8988T (cell line): ENCODE results near the gene POU2F1.

Experiments used
- DNase-seq: peaks from one replicate; pipeline ENCODE4 v3.0.0; 2011

The POU2F1 gene

DNA sequence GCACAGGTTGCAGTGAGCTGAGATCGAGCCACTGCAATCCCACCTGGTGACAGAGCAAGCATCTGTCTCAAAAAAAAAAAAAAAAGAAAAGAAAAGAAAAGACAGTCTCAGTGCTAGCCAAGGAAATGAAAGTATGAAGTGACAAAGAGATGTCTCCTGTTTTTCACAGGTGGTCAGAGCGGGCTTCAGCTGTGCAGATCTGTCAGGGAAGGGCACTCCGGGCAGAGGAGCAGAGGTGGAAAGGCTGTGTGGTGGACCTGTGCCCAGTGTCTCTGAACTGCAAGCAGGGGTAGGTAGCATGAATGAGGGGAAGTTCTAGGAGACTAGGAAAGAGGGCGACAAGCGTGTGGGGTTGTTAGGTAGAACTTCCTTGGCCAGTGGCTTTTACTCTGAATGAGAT, 230.2 kb downstream of the POU2F1 start:
- DNase-seq: no peak

DNA sequence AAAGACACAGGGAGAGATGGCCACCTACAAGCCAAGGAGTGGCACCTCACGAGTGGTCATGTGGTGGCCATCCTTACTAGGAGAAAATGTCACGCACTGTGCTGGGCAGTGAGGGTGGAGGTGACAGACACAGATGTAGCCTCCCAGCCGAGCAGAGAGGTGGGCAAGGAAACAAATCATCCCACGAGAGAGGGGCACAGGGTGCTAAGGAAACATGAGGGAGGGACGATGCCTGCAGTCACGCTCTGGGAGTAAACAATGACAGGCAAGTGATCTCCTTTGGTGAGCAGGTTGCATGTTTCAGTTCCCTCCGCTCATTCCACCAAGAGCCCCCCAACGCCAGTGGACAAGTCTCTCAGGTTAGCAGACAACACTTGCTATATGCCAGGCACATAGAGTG, 231.8 kb downstream of the POU2F1 start:
- DNase-seq: no peak

DNA sequence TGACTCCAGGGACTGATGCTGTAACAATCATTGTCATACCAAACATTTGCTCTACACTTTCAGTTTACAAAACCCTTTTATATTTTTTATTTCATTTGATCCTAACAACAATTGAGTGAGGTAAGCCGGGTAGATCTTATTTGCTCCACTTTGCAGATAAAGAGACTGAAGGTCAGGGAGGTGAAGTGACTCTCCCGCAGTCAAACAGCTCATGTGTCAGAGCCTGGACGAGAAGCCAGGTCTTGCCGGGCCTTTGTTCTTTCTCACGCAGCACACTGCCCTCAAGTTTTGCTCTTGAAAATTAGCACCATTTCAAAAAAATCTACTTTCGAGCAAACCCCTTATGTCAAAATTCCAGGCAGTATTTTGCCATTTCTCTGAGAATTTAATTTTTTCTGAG, 232.4 kb downstream of the POU2F1 start:
- no peak for DNase-seq

DNA sequence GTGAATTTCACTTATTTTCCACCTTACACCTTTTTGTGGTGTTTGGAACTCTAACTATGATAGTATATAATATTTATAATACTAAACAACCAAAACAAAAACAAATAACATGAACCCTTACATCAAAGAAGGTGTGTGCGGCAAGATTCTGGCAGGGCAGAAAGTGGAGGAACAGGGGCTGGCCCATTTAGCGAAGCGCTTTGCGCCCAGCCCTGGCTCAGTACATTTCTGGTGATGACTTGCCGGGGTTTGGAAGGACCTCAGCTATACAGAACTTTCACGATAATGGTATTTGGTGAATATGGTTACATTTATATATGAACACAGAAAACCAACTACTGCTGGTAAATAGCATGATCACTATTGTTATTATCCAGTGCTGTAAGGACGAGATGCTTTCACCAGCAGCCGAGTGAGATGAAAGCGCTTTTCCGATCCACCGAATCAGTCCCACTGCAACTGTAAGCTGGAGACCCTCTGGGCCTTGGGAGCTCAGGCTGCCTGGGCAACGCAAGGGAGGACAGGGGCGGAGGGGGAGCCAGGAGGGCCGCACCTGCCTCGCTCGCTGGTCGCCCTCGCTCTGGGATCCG, 233.7 kb downstream of the POU2F1 start:
- no peak for DNase-seq

DNA sequence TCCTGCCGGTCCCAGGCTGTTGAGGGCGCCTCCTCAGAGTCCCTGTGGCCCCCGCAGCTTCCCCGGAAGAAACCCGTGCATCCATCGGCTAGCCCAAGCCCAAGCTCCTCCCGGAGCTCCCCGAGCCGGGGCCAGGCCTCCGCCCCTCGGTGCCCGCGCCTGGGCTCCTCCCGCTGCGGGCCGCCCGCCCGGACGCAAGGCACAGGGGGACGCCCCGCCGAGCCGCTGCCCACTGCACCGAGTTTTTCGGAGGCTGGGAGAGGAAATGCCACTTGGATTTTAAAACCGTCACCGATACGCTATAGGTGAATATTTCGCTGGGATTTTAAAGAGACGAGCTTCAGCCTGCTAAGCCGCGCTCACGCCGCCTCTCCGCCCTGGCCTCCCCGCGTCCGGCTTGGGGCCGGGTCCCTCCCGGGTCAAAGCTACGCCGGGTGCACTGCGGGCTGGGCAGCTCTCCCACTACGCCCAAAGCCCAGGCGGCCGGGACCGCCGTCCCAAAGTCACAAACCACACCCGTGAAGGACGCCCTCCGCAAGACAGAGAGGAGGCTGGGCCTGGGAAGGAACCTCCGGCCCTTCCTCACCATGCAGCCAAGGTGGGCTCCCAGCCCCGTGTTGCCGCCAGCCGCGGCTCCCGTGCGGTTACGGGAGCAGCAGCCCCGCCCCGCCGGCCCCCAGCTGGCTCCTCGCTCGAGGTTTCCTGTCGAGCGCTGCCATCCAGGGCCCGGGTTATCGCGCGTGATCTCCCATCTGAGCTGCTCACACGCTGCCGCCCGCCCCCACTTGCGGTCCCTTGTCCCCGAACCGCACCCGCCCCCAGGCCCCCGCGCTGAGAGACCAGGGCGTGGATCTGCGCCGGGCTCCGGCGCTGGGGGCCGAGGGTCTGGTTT, 234.5 kb downstream of the POU2F1 start:
- DNase-seq: peak; percentile 60

GRCh38 chr1:167455786-167456446, 235.2 kb downstream of the POU2F1 start:
- DNase-seq: no peak

GRCh38 chr1:167456524-167456923, 235.8 kb downstream of the POU2F1 start:
- DNase-seq: no peak

GRCh38 chr1:167456926-167457325, 236.2 kb downstream of the POU2F1 start:
- no peak for DNase-seq

- DNase-seq: no peak
Observed at GRCh38 chr1:167457936-167458584, 237.4 kb downstream of the POU2F1 start.

GRCh38 chr1:167460836-167461235, 240.2 kb downstream of the POU2F1 start:
- no peak for DNase-seq

DNA sequence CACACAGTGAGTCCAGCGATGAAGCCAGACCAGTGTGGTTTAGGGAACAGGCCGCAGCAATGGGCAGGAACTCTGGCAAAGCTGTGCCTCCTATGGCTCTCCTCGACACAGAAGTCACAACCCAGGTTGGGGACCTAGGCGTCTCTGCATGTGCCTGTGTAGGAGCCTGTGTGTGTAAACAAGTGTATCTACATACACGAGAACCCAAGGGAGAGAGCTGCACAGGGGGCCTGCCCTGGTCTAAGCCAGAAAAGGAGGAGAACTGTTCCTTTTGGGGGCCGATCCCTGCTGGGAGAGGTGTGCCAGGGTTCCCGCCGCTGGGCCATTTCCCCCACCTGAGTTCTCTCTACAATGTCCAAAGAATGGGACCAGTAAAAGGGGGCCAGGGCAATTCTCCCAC, 241.7 kb downstream of the POU2F1 start:
- DNase-seq: no peak

DNA sequence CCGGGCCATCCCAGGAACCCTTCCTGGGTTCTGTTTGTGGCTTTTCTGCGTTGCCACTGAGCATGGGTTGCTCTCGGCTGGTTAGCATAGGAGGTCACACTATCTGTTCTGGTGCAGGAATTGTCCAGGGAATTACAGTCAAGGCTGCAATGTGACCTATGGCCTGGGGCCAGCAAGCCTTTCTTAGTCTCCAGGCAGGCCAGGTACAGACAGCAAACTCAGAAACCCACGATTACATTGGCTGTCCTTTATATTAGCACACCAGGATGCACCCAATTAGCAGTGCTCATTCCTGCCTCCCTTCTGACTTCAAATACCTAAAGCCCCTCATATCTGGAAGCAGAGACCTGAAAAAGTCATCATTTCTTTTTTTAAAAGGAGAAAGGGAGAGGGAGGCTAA, 242.4 kb downstream of the POU2F1 start:
- DNase-seq: no peak

- no peak for DNase-seq
Observed at GRCh38 chr1:167463875-167464575, 243.3 kb downstream of the POU2F1 start.

GRCh38 chr1:167465018-167465417, 244.3 kb downstream of the POU2F1 start:
- DNase-seq: no peak

DNA sequence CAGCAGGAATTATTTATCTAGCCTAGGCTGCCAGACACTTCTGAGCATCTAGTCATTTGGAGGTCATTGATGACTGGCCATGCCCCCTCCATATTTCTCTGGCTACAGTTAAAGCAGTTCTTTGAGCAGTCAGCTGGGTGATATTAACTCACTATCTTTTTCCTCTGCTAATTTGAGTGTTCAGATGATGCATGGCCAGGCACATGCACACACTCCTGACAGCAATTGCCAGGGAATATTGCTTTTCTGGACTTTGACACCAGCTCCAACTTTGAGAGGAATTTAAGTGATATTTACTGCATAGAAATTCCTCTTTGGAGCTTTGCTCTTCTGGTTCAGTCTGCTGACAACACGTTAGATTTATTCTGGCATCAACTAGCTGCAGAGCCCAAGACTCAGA, 245.1 kb downstream of the POU2F1 start:
- DNase-seq: no peak

- DNase-seq: no peak
Observed at GRCh38 chr1:167467126-167467710, 246.5 kb downstream of the POU2F1 start.

DNA sequence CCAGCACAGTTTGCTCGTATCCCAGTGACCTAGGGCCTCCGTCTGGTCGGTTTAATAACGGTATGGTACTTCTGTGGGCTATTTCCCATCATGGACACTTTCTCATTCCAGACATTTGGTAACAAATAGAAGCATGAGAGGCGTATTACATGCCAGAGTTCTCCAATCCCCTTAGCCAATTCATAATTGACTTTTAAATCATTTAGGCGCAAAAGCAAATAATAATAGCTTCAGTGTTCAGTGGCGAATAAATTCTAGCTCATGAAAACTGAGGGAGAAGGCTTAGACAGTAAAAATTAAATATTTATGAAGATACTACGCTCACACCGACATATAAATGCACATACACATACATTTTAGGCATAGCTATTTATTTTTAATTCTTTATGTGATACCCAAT, 247.1 kb downstream of the POU2F1 start:
- DNase-seq: no peak

- DNase-seq: no peak
Observed at GRCh38 chr1:167469280-167469965, 248.7 kb downstream of the POU2F1 start.

DNA sequence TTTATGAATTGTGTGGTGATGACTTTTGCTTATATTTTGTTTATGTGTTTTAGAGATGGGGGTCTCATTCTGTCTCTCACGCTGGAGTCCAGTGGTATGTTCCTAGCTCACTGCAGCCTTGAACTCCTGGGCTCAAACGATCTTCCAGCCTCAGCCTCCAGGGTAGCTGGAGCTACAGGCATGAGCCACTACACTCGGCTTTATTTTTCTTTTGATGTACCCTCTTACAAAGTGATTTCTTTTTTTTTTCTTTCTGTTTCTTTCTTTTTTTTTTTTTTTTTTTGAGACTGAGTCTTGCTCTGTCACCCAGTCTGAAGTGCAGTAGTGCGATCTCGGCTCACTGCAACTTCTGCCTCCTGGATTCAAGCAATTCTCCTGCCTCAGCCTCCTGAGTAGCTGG, 250.9 kb downstream of the POU2F1 start:
- DNase-seq: no peak

GRCh38 chr1:167472752-167473521, 252.3 kb downstream of the POU2F1 start:
- DNase-seq: no peak

- DNase-seq: no peak
Observed at GRCh38 chr1:167473761-167474160, 253.1 kb downstream of the POU2F1 start.
